Stomach (tissue), 9 donors: ENCODE measurements around the gene LRFN3. TPM values are rescaled to one million over a fixed set of nuclear protein-coding genes. Genes with fewer than 3 reads are reported as not detected.
"Not testable (repeated sequence)": the region's sequence is repeated elsewhere in the genome, so short reads cannot be mapped to it uniquely, and the experiment has no call there.

Experiments
- DNase-seq, 2 donors: peaks; one replicate each; pipeline versions ENCODE4 v3.0.0 to v3.0.0-alpha.2; 2013 to 2019
- H3K27ac ChIP-seq, 5 donors: fragments of 200-600 bp in 4 of 5; sonication (generic) in 4 of 5; one replicate each; pipeline ENCODE4 v1.5.1; 2013 to 2019; ENCODE audit warnings: mild to moderate bottlenecking in 1 of 5, moderate library complexity in 1 of 5
- H3K27me3 ChIP-seq, 3 donors: fragments of 200-600 bp; sonication (generic); one replicate each; pipeline ENCODE4 v1.5.1; 2017 to 2019; ENCODE audit warnings: mixed run types in 1 of 3
- H3K36me3 ChIP-seq, 4 donors: fragments of 200-600 bp; sonication (generic); 1 replicate in 3 of 4; 2 replicates in 1 of 4; pipeline ENCODE4 v1.5.1; 2016 to 2019
- H3K4me1 ChIP-seq, 4 donors: fragments of 200-600 bp; sonication (generic); one replicate each; pipeline ENCODE4 v1.5.1; 2016 to 2019
- H3K4me3 ChIP-seq, 4 donors: fragments of 200-600 bp; sonication (generic) in 3 of 4; one replicate each; pipeline ENCODE4 v1.5.1; 2016 to 2019; ENCODE audit warnings: mild to moderate bottlenecking in 1 of 4
- H3K9me3 ChIP-seq, 4 donors: fragments of 200-600 bp; sonication (generic); one replicate each; pipeline ENCODE4 v1.5.1; 2016 to 2019
- CTCF ChIP-seq, 7 experiments: fragments of 450-650 bp in 4 of 7; fragments of 200-600 bp in 3 of 7; sonication (generic) in 3 of 7; IDR thresholded peaks; one replicate each; pipeline ENCODE4 v1.5.1; 2016 to 2019; ENCODE audit warnings: antibody characterized with exemption in 7 of 7, control low read depth in 2 of 7, mild to moderate bottlenecking in 1 of 7
- EP300 ChIP-seq: sonication (generic); formaldehyde crosslinking; IDR thresholded peaks from one replicate; pipeline ENCODE4 v1.6.1; 2017; ENCODE audit warnings: antibody characterized with exemption
- POLR2A ChIP-seq, 4 donors: fragments of 450-650 bp; IDR thresholded peaks; one replicate each; pipeline ENCODE4 v1.6.1; 2016; ENCODE audit warnings: antibody characterized with exemption in 4 of 4, control low read depth in 2 of 4, mild to moderate bottlenecking in 1 of 4, moderate library complexity in 1 of 4
- POLR2AphosphoS5 ChIP-seq, 3 donors: sonication (generic); formaldehyde crosslinking; IDR thresholded peaks; one replicate each; pipeline ENCODE4 v1.6.1; 2016; ENCODE audit warnings: antibody characterized with exemption in 3 of 3
- WGBS, 5 donors: extraction: QIAGEN DNeasy Blood & Tissue Kit in 3 of 5; methylation state at CpG; one replicate each; pipeline versions ENCODE4 v1.1.5 to v1.1.7; 2013 to 2018; 5-methylcytosine and 5-hydroxymethylcytosine counted together
- intact Hi-C: fragments of 100-400 bp; cut with DNase I; formaldehyde crosslinking; loops from one replicate; pipeline ENCODE4 v1.15.1; 2023; ENCODE audit warnings: low total_unique reads
- polyA plus RNA-seq, 3 donors: library from polyadenylated mRNA; stranded (reverse); fragments of 200-250 nt; gene quantifications; one replicate each; pipeline ENCODE4 v1.2.3, GENCODE V29; 2013
- total RNA-seq, 5 donors: library from RNA; depleted of rRNA; stranded (reverse); fragments of >200 nt; gene quantifications; one replicate each; pipeline versions ENCODE4 v1.1.0 to v1.2.3, GENCODE V29; 2014 to 2016
- donor health status: healthy with polysubstance abuse.
- donor health status: Bipolar disorder and iron deficiency.
- donor health status: healthy.

Gene LRFN3
- total and polyA plus RNA-seq, 8 donors: 0.73 to 48.1 (median 3.5) TPM

GRCh38 chr19:35889370-35890112, 46.6 kb upstream of the LRFN3 start:
- Histone ChIP-seq H3K27me3 (no peaks in the 10 kb centered on the region), H3K4me3 (no peak overlapping the region), H3K9me3 (no peaks in the 10 kb centered on the region), H3K27ac (no peak overlapping the region), H3K4me1 (no peaks in the 10 kb centered on the region), H3K36me3 (peaks cover 30 to 79% (median 77%) of the 10 kb centered on the region in 4 donors)
- 86 to 95% (median 93%) methylated on average over 9 to 18 of the region's 18 CpGs for WGBS, 5 donors
- intact Hi-C loops: no loop called here
- TF ChIP-seq EP300: no peak
- TF ChIP-seq POLR2AphosphoS5 (IDR thresholded peaks at IDR 0.05): no peak
- TF ChIP-seq POLR2A (IDR thresholded peaks at IDR 0.05): no peak
- TF ChIP-seq CTCF (IDR thresholded peaks at IDR 0.05): no peak
- no peak for DNase-seq

GRCh38 chr19:35890113-35890650, 46.0 kb upstream of the LRFN3 start:
- no peaks in the 10 kb centered on the region for H3K9me3 ChIP-seq
- no peak overlapping the region for H3K4me3 ChIP-seq
- no peak for TF ChIP-seq POLR2AphosphoS5 (IDR thresholded peaks at IDR 0.05)
- no peak for TF ChIP-seq EP300
- no peak for TF ChIP-seq POLR2A (IDR thresholded peaks at IDR 0.05)
- TF ChIP-seq CTCF (IDR thresholded peaks at IDR 0.05): no peak
- no peaks in the 10 kb centered on the region for H3K27me3 ChIP-seq
- intact Hi-C loops: no loop called here
- WGBS, 5 donors: 91 to 98% (median 95%) methylated on average over 13 of the region's 13 CpGs
- H3K36me3 ChIP-seq: peaks cover 36 to 85% (median 83%) of the 10 kb centered on the region in 4 donors
- no peak for DNase-seq
- H3K27ac ChIP-seq: no peak overlapping the region
- H3K4me1 ChIP-seq: no peaks in the 10 kb centered on the region

- peaks cover 50 to 99% (median 96%) of the 10 kb centered on the region in 4 donors for H3K36me3 ChIP-seq
- H3K9me3 ChIP-seq, H3K27me3 ChIP-seq, intact Hi-C loops, H3K27ac ChIP-seq, DNase-seq, H3K4me1 ChIP-seq, H3K4me3 ChIP-seq: not testable (repeated sequence)
- 89 to 97% (median 93%) methylated on average over 3 of the region's 3 CpGs for WGBS, 5 donors
Observed at GRCh38 chr19:35891819-35892218, 44.4 kb upstream of the LRFN3 start.

- intact Hi-C loops: no loop called here
- H3K27ac ChIP-seq: no peak overlapping the region
- peaks cover 36 to 83% (median 81%) of the 10 kb centered on the region in 4 donors for H3K36me3 ChIP-seq
- no peaks in the 10 kb centered on the region for H3K27me3 ChIP-seq
- DNase-seq: no peak
- no peaks in the 10 kb centered on the region for H3K9me3 ChIP-seq
- no peak for TF ChIP-seq POLR2A (IDR thresholded peaks at IDR 0.05)
- TF ChIP-seq EP300: no peak
- TF ChIP-seq CTCF (IDR thresholded peaks at IDR 0.05): no peak
- no peak for TF ChIP-seq POLR2AphosphoS5 (IDR thresholded peaks at IDR 0.05)
- 90 to 96% (median 94%) methylated on average over 2 of the region's 2 CpGs for WGBS, 5 donors
- no peak overlapping the region for H3K4me3 ChIP-seq
- H3K4me1 ChIP-seq: peaks cover 12 to 26% (median 15%) of the 10 kb centered on the region in 4 donors
Observed at GRCh38 chr19:35894342-35894741, 41.8 kb upstream of the LRFN3 start.
